HG02678 (cell line): Measurements from ENCODE around the gene GPR68.
A peak's percentile ranks its signal among the peaks of the same experiment; 100 is the strongest.
"Not testable (repeated sequence)": the region's sequence is repeated elsewhere in the genome, so short reads cannot be mapped to it uniquely, and the experiment has no call there.

Experiments used
- ATAC-seq: cut with Tn5 transposase; IDR thresholded peaks from one replicate; pipeline ENCODE4 v1.9.1; 2021; ENCODE audit warnings: mild to moderate bottlenecking, moderate library complexity; ENCODE audit not compliant: unreplicated experiment

Gene GPR68

DNA sequence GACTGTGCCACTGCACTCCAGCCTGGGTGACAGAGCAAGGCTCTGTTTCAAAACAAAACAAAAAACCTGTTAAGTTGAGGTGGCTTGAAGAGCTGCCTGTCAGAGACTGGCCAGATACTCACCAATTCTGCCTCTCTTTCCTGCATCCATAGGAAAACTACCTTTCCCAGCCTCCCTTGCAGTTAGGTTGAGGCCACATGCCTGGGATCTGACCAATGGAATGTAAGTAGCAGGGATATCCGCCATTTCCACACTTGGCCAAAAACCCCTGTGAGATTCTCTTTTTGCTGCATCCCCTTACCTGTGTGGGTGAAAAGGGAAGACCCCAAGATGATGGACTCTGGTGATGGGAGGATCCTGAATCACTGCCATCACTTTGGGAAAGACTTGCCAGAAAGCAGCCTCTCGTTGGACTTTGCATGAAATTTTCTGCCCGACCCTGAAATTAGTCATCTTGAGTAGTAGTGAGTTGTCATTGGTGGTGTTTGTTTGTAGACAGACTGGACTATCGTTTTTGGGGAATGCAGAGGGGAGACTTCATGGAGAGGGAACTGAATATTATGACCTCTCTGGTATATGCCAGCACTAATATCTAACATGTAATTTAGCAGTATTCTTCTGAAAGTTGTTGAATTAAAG, 14.0 kb downstream of the GPR68 start:
- no peak for ATAC-seq

DNA sequence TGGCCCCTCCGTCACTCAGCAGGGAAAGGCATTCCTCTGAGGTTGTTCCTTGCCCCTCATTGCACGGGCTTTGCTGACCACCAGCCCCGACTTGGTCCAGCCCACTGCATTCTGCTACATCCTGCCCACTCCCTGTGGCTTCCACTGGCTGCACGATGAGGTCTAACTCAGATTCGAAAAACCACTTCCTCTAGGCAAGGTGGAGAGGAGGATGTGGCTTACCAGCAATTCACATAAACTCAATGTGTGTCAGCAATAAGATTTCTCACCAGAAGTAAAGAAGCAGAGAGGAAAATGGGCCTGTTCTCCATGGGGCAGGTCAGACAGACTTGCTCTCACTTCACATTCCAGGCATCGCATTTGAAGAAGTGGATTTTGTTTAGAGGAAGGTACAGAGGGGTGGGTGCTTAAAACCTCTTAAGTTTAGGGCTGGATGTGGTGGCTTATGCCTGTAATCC, 14.7 kb downstream of the GPR68 start:
- peak; percentile 75 for ATAC-seq

DNA sequence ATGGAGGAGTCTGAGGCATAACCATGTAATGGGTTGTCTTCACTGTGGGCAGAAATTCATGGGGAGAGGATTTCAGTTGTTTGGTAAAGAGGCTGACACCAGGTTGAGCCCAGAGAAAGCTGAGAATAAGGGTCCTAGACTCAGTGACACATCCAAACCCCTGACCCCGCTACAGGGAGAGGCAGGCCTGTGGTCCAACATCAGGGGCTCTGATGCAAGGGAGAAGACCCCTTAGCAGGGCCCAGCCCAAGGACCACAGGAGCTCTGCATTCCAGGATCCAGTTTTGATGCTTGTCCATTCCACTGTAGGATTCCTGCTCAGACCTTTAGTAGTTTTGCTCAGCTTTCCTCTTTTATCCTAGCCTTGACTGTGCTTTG, 15.5 kb downstream of the GPR68 start:
- ATAC-seq = no peak

DNA sequence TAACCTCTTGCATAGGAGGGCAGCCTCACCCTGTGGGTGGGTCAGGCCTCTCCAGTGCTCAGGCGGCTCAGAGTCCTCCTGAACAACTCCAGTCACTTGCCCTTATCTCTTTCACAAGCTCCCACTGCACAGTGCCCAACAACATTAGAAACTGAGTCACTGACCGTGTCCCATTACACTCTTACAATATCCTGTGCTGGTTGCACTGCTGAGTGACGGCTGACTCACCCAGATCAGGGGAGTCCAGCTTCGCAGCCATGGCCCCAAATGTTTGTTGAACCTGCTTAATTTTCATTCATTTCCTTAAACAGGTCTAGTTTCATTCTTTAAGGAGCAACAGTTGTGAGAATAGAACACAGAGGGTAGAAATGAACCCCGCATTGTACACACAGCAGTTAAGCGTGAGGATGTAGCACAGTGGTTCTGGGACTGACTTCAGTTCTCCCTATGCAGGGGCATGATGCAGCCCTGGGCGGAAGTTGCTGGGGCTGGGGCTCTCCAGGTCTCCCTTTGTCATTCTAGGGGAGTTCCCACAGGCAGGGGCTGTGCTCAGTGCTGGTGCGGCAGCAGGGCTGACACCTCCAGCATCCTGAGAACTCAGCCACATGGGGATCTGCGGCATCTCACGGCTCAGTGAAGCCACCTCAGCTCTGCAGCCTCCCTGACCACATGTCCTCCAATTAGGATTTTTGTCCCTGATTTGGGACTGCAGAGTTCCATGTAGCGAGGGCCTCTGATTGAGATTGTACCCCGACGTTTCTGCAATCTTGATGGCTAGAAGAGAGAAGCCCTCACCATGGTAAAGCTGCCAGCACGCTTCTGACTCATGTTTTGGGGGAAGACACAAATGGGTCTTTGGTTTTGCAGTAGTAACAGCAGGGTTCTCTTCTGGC, 16.1 kb downstream of the GPR68 start:
- ATAC-seq = peak; percentile 82

DNA sequence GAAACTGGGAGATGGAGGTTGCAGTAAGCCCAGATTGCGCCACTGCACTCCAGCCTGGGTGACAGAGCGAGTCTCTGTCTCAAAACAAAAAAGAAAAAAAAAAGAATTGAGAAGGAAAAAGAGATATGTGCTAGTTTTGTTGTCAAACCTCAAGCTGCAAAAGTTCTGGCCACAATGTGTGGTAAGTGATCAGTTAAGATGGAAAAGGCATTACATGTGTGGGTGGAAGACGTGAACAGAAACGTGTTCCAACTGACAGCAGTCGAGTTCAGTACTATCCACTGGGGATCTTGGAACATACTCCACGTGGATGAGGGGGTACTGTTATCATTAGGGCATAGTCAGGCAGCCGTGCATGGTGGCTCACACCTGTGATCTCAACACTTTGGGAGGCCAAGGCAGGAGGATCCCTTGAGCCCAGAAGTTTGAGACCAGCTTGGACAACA, 17.3 kb downstream of the GPR68 start:
- ATAC-seq = no peak

DNA sequence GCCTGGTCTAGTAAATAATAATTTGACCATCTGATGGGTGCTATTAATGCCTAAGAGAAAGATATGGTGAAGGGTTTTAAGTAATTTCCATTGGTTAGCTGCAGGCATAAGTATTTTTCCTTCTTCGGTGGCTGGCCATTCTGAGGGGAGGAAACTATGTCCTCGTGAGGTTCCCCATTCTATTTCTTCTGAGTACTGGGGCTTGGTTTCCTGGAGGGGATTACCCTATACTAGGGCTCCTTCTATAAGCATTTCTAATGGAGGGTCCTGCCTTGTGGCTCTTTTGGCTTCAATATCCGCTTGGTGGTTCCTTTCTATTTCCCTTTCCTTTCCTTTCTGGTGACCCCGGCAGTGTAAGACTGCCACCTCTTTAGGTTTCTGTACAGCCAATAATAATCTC, 18.1 kb downstream of the GPR68 start:
- ATAC-seq = not testable (repeated sequence)

DNA sequence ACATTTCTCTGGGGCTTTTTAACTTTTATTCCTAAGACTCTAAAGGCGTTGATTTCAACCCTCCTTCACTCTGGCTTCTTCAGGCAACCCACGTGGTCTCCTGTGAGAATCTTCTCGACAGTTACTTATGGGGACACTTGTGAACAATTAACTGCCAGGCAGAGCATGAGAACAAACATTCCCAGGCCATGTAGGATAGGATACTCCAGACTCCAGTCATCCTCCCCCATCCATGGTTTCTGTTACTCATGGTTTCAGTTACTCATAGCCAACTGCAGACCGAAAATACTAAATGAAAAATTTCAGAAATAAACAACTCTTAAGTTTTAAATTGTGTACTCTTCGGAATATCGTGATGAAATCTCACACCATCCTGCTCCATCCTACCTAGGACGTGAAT, 19.5 kb downstream of the GPR68 start:
- ATAC-seq = no peak

DNA sequence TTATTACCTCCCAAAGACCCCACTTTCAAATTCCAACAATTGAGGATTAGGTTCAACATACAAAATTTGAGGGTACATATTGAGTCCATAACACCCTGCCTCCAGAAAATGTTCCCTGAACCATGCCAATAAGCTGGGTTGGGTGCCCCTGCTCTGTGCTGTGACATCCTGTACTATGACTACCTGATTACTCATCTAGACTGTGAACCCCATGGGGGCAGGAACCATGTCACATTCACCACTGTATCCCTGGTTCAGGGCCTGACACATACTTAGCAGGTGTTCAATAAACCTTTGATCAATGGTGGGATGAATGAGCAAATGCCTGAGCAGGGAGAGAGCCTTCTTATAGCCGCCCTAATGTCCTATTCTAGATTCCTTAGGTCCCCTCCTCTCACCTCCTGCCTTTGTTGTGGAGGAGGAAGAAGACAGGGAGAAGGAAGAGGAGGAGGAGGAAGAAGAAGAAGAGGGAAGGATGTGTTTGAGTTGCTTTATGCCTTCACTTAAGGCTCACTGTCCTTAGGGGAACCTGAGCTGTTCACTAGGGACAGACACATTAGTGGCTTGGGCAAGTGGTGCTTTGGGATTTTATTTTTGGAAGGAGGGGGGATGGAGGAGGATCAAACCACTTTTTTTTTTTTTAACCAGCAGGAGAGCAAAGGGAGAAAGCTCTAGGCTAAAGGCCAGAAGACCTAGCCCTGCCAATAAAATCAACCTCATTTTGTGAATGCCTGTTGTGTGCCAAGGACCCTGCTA, 21.3 kb downstream of the GPR68 start:
- no peak for ATAC-seq

DNA sequence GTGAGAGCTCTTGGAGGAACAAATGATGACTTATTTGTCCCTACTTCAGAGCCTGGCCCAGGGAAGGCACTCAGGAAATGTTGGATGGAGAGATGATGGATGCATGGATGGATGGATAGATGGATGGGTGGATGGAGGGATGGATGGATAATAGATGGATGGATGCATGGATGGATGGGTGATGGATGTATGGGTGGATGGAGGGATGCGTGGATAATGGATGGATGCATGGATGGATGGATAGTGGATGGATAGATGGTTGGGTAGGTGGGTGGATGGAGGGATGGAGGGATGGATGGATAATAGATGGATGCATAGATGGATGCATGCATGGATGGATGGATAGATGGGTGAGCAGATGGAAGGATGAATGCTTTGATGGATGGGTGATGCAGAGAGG, 23.2 kb downstream of the GPR68 start:
- ATAC-seq = no peak

DNA sequence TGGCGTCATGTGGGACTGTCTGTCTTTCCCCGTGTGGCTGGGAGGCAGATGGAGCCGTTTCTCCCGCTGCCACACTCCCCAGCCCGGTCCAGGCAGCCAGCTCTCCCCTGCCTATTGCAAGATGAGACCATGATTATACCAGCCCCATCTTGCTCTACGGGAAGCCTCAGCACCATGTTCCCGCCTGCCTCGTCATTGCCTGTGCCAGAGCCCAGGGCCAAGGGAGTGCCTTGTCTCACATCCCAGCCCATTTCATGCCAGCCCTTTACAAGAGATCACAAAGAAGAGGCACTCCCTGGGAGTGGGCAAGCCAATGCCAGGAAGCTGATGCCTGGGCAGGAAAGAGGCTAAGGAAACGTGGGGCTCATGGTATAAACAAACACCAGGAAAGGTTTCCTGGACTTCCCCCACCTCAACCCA, 23.9 kb downstream of the GPR68 start:
- ATAC-seq = no peak

DNA sequence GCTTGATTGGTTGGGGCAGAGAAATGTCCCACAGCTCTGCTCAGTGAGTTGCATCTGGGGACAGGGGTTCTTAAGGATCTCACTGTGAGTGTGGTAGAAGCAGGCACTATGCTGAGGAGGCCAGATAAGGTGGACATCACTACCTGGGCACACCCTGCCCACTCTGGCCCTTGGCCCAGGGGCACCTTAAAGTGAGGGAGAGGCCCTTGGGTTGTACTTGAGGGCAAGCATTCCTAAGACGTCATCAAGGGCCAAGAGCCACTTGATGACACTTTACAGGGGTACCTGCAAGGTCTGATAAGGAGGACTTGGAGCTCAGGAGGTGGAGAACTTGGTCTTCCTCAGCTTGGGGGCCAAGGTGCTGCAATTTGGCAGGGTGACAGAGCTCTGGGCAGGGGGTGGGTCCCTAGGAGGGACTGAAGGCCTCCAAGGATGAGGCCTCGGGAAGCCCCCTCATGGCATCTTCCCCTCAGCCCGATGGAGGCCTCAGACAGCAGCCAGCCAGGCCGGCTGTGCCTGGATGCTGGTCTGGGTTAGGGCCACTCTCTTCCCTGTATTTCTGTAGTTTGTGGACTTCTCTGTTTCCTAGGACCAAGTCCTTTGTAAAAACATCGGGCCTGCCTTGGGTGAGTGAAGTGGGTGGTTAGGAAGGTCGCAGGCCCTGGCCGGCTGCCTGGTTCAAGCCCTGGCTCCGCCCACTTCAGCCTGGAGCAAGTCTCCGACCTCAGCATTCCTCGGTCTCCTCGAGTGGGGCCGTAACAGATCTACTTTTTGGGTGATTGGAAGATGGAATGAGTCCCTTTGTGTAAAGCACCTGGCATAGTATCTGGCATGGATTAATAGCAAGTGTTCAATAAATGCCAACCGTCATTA, 24.8 kb downstream of the GPR68 start:
- no peak for ATAC-seq

DNA sequence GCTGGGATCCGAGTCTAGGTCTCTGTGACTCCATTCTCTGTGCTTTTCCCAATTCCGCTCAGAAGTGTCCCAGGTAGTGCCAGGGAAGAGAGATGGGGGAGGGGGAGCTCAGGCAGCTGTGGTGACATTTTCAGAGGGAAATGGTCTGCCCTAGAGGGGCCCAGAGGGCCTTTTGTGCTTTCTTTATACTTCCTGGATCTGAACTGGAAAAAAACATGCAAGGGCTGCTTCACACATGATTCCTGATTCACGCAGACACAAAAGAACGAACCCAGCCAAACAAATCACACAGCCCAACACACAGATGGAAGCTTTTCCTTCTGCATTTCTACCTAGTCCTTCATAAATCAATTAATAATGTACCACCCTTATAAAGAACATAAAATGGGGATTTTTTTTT, 26.5 kb downstream of the GPR68 start:
- ATAC-seq = no peak

DNA sequence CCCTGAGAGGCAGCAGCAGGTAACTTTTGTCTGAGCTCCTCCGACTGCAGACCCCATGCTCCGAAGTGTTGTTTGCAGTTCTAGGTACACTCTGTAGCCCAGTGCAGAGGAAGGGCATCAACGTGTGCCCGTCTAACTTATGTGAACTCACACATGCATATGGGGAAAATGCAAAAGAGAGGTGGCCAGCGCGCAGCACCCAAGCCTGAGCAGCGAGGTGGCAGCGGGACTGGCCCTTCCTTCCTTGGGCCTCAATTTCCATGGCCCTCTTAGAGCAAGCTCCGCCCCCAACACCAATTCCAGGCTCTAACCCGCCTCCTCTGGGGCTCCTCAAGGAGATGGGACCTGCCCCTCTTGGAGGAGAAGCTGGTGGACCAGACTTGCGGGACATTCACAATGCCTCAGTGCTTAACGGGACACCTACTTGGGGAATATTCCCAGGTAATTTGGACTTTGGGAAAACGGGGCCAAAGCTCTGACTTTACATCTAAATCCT, 27.7 kb downstream of the GPR68 start:
- no peak for ATAC-seq

DNA sequence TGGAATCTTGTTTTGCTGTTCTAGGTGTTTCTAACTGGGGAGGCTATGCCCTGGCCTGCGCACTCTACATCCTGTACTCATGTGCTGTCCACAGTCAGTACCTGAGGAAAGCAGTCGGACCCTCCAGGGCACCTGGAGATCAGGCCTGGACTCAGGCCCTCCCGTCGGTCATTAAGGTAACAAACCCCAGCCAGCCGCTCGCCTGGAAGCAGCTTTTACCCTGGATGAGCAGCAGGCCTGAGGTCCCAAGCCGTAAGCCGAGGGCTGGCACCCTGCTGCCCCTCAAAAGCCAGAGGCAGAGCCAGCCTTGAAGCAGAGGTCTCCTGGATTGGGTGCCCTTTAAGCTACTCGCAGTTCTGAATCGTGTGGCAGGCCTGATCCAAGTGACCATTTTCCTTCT, 29.1 kb downstream of the GPR68 start:
- no peak for ATAC-seq

DNA sequence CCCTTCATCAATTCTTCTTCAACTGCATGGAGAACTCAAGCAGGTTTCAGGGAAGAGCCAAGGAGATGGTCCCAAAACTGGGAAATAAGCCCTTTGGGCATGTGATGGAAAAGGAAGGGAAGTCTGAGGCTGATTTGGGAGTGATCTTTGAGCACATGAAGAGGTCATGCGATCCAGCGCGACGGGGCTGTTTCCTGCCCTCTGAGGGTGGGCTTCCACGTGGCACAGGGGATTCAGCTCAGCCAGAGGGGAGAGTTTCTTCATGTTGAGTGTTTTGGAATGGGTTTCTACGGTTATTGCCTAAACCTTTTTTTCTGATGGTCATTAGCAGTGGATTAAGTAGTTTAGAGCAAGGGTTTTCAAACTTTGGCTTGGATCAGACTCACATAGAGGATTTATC, 30.2 kb downstream of the GPR68 start:
- ATAC-seq = no peak

DNA sequence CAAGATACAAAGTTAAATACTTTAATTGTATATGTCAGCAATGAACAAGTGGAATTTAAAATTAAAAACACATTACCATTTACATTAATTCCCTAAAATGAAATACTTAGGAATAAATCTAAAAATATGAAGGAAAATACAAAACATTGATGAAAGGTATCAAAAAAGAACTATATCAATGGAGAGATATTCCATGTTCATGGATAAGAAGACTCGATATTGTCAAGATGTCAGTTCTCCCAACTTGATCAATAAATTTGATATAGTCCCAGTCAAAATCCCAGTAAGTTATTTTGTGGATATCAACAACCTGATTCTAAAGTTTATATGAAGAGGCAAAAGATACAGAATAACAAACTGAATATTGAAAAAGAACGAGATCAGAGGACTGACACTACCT, 33.5 kb downstream of the GPR68 start:
- ATAC-seq = no peak

DNA sequence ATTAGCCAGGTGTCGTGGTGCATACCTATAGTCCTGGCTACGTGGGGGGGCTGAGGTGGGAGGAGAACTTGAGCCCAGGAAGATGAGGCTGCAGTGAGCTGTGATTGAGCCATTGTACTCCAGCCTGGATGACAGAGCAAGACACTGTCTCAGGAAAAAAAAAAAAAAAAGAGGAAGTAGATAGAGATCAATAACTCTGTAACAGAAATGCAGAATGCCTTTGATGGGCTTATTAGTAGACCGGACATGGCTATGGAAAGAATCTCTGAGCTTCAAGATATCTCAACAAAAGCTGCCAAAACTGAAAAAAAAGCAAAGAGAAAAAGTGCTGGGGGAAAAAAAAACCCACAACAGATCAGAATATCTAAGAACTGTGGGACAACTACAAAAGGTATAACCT, 37.5 kb downstream of the GPR68 start:
- no peak for ATAC-seq

DNA sequence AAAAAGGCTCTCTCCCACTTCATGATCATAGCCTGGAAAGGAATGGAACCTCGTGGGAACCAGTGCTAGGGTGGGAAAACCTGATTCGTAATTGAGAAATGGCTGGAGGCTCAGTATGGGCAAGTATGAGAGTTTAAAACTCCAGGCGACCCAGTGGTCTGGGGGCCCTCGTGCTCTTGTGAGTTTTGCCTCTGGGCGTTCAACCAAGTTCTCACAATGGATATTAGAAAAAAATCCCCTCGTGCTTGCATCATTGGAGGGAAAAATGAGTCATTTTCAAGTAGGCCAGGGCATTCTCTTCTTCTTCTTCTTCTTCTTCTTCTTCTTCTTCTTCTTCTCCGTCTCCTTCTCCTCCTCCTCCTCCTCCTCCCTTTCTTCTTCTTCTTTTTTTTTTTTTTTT, 39.0 kb downstream of the GPR68 start:
- ATAC-seq = no peak

DNA sequence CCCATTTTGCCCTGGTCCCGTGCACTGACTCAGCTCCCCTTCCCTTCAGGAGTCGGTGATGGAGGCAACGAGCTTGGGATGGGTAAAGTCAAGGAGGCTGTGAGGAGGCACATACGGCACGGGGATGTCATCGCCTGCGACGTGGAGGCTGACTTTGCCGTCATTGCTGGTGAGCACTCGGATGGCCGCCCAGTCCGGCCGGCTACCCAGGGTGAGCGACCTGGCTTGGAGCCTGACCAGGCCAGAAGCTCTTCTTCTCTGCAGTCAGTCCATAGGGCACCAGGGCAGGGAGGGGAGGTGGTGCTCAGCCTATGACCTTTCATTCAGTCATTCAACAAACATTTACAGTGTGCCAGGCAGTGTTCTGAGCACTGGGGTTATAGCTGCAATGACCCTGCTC, 39.8 kb downstream of the GPR68 start:
- ATAC-seq = no peak

DNA sequence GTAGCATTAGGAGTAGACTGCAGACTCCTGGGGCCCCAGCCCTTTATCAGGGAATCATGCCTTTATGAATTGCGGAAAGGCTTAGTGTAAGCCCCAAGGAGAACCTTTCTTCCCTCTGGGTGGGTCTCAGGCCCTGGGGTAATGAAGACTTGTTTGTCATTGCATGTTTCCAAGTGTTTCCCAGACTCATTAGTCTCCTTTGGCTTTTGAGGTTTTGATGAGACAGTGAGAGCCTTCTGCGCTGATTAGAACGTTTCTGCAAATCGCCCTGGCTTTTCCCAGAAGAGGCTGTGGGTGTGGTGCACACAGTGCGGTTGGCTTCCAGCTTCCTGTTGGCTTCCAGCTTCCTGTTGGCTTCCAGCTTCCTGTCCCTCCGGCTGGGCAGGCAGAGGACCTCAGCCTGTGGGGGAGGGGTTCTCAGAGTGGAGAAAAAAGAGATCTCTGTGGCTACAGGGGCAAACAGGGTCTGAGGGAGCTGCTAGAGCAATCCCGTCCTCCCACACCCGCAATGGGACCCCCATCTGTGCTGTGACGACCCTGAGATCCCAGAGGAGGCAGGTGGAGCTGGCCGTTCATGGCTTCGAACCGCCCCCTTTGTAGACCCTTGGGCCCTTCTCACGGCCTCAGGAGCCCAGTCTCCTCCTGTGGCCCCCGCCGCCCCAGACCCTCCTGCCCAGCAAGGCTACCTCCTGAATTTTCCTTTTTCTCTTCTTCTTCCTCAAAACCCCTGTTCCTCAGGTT, 42.1 kb downstream of the GPR68 start:
- ATAC-seq = no peak
